Occipital lobe (tissue), 2 donors: Measurements from ENCODE around the gene ARSG. TPM values are rescaled to one million over a fixed set of nuclear protein-coding genes. Genes with fewer than 3 reads are reported as not detected.
A peak's percentile ranks its signal among the peaks of the same experiment; 100 is the strongest.
"Not testable (repeated sequence)": the region's sequence is repeated elsewhere in the genome, so short reads cannot be mapped to it uniquely, and the experiment has no call there.

Experiments used
- DNase-seq: peaks from one replicate; lab custom pipeline; 2025; lab: John Stamatoyannopoulos, UW
- total RNA-seq: library from RNA; depleted of rRNA; stranded (reverse); fragments of >200 nt; gene quantifications from one replicate; pipeline ENCODE4 v1.2.3, GENCODE V29; 2014

The ARSG gene
- total RNA-seq = 4.4 TPM

- peak; percentile 55 for DNase-seq
These were observed at the start of gene ARSG, which contains the start of gene SLC16A6 for GRCh38 chr17:68290955-68291835. TSS of gene ARSG (plus strand) at chr17:68291495. CDS start at chr17:68307494, 15,999 bp downstream. TSS of gene SLC16A6 (minus strand) at chr17:68291127. CDS start at chr17:68278320, 12,807 bp downstream.

GRCh38 chr17:68246271-68247028 lies 44.8 kb upstream of the ARSG start:
- no peak for DNase-seq

GRCh38 chr17:68247445-68248198 lies 43.7 kb upstream of the ARSG start, which contains the start of gene AMZ2:
TSS of gene AMZ2 (plus strand) at chr17:68248043. CDS start at chr17:68250188, 2,145 bp downstream.
- peak; percentile 94 for DNase-seq

GRCh38 chr17:68248199-68248825 lies 43.0 kb upstream of the ARSG start:
- peak; percentile 80 for DNase-seq

GRCh38 chr17:68248891-68249290 lies 42.4 kb upstream of the ARSG start:
- no peak for DNase-seq

- no peak for DNase-seq
These were observed 41.9 kb upstream of the ARSG start for GRCh38 chr17:68249354-68249765.

GRCh38 chr17:68253426-68253825 lies 37.9 kb upstream of the ARSG start:
- DNase-seq = not testable (repeated sequence)

GRCh38 chr17:68255151-68255550 lies 36.1 kb upstream of the ARSG start:
- DNase-seq = no peak

GRCh38 chr17:68255731-68256538 lies 35.4 kb upstream of the ARSG start:
- DNase-seq = no peak

- not testable (repeated sequence) for DNase-seq
These were observed 34.6 kb upstream of the ARSG start for GRCh38 chr17:68256701-68257100.

GRCh38 chr17:68257934-68258333 lies 33.4 kb upstream of the ARSG start:
- DNase-seq = no peak

GRCh38 chr17:68258890-68259647 lies 32.2 kb upstream of the ARSG start:
- DNase-seq = not testable (repeated sequence)

GRCh38 chr17:68259648-68259951 lies 31.7 kb upstream of the ARSG start:
- DNase-seq = not testable (repeated sequence)

GRCh38 chr17:68260051-68260762 lies 31.1 kb upstream of the ARSG start:
- DNase-seq = no peak

GRCh38 chr17:68262467-68262866 lies 28.8 kb upstream of the ARSG start:
- not testable (repeated sequence) for DNase-seq

- not testable (repeated sequence) for DNase-seq
These were observed 28.1 kb upstream of the ARSG start for GRCh38 chr17:68263101-68263681.

- not testable (repeated sequence) for DNase-seq
These were observed 25.5 kb upstream of the ARSG start for GRCh38 chr17:68265833-68266232.

GRCh38 chr17:68273722-68274121 lies 17.6 kb upstream of the ARSG start:
- no peak for DNase-seq
